NOMO-1 (cell line): Measurements from ENCODE around the gene PRPF38B.
A peak's percentile ranks its signal among the peaks of the same experiment; 100 is the strongest.
"Not testable (repeated sequence)": the region's sequence is repeated elsewhere in the genome, so short reads cannot be mapped to it uniquely, and the experiment has no call there.

Experiments used
- DNase-seq, 2 experiments: peaks; one replicate each; lab custom pipeline; 2025; ENCODE audit not compliant: unreplicated experiment in 2 of 2; lab: John Stamatoyannopoulos, UW

Gene PRPF38B

DNA sequence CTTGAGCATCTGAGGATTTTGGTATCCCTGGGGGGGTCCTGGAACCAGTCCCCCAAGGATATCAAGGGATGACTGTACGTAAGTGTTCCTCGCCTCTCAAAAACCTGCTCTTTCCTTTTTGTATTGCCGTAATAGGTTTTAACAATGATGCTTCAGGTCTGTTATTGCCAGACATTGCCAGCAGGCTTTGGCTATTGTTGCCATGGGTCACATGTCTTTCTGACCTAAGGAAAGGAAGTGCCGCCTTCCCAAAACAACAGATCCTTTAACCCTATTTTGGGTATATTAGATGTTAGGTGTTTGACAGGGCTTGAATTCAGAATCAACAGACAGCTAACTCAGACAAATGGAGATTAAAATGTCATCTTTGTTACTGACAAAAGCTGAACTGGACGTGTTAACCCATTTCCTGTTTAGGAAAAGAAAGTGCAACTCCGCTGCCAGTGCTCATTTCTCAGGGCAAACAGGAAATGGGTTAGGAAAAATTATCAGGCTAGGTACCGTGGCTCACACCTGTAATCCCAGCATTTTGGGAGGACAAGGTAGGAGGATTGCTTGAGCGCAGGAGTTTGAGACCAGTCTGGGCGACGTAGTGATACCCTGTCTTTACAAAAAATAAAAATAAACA, 12.4 kb upstream of the PRPF38B start:
- no peak for DNase-seq

DNA sequence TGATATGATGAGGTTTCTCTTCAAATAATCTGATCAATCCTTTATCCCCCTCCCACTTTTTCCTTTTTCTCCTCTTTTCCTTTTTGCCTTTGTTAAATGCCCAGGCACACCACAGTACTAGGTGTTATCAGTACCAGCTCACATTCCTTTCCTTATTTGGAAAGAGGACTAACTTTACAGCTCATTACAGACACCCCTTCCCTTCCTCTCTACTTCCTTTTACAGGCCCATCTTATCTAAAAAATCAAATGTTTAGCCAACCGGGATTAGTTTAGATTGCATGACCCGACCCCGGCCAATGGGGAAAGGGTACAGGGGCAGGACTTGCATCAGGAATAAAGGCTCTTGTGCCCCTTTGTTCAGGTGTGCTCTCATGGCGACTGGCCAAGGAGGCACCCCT, 10.4 kb upstream of the PRPF38B start:
- not testable (repeated sequence) for DNase-seq

DNA sequence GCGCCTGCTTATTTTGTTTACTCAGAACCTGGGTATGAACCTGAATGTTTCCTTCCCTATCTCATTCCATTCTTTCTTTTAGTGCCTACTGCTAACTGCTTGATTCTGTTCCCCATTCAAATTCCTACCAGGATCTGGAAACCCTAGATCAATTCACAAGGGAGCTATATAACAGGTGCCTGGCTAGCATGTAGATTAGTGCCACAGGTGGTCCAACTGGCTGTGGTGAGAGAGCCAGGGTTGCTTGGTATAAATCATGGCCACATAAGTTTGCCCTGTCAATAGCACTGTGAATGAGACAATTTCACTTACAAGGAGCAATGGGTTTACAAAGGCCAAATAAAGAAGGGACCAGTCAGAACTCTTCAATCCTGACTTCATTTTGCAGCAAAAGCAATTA, 6.6 kb upstream of the PRPF38B start:
- no peak for DNase-seq

DNA sequence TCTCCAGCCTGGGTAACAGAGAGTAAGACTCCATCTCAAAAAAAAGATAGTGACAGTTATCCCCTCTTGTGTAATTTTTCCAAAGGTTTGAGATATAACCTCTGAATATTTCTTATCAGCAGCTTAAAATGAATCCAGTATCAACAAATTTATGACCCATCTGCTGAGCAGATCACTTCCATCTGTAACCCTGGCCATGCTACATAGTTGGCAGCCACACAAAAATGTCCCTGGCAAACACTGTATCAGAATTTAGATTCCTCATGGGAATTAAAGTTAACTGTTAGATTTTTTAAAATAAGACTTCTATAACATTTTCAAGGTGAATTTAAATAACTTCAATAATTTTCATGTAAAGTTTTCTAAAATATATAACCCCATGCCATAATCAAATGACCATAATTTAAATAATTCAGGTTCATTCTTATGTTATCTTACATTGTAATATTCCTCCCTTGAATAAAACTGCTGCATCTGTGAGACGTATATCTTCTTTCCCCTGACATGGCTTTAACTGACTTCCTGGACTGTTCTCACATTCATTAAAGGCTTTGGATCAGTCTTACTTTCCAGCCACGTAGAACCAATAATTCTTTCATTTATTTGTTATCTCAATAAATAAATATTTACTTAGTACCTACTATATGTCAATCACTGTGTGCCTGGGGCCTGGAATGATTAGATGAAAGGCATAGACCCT, 5.3 kb upstream of the PRPF38B start:
- no peak for DNase-seq

DNA sequence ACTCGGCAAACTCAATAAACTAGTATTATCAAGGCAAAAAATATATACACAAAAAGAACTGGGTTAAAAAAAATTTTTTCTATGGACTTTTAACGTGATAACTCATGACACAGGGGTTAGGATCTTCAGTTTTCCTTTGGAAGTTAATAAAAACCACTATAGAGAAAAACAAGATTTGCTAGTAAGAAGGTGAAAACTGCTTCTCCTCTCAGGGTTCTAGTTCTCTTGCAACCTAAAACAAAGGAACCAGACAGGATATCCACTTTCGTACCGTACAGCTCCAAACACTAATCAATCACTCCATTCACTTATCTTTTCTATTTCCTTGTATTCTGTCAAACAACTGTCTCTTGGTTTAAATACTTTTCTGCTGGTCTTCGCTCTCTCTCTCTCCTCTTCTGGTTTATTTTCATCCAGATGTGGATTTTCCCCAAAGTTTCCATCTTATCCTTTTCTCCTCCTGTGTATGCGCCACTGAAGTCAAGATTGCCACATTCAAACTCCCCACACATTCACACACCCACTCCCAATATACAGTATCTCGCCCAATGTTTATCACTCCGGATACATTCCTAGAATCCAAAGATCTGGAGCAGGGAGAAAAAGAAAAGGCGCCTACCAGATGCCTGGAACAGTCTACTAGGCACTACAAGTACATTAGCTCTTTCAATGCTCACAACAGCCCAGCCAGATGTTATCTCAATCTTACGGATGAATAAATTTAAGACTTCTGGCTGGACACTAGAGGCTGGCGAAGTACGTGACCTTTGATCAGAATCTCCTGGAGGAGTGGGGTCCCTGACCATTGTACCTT, 775 bp upstream of the PRPF38B start:
- DNase-seq = peak in 1 of 2 experiments; percentile 46

DNA sequence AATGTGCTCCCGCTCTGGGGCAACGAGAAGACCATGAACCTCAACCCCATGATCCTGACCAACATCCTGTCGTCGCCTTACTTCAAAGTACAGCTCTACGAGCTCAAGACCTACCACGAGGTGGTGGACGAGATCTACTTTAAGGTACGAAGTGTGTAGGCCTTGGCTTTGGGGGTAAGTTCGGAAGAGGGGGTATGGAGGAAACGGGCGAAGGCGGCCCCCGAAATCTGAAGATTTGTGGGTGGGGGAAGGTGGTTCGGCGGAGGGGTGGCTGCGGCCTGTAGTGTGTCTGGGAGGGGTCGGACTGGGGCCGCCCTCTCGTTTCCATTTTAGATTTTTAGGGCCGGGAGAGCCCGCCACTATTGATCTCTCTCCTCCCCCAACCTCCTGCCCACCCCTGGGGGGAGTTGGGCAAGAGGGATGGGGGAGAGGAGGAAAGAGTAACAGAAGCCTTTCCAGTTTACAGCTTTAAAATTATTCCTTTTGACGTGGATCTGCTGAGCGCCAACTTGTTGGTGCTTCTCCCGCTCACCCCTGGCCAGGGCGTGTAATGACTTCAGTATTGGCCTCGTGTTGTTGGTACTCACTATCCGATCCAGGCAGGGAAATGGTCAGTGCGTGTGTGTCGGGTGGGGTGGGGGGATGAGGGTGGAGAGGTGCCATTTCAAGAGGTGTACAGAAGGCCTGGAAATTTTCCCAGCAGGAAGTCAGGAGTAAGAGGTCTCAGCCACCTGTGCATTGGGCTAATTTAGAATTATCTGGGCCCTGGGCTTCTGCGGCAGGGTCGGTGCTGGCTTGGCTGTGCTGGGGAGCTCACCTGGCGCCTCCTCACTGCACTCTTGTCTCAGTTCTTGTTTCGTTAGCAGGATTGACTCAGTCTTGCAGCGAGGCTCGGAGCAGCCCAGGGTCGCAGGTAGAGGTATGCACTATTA, 880 bp downstream of the PRPF38B start:
- peak; percentile 57 to 69 for DNase-seq

DNA sequence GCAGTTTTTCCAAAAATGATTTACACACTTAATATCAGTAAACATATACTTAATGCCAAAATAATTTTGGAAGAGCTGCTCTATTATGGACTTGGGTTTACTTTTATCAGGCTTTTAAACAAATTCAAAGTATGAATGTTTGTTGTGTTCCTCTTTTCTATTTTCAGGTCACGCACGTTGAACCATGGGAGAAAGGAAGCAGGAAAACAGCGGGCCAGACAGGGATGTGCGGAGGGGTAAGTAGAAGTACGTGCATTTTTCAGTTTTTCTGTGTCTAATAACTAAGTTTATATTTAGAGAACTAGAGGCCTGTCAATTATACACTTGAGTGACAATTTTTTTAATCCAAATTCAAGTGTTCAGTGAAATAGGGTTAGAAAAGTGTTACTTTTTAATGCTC, 3.4 kb downstream of the PRPF38B start:
- DNase-seq = no peak

DNA sequence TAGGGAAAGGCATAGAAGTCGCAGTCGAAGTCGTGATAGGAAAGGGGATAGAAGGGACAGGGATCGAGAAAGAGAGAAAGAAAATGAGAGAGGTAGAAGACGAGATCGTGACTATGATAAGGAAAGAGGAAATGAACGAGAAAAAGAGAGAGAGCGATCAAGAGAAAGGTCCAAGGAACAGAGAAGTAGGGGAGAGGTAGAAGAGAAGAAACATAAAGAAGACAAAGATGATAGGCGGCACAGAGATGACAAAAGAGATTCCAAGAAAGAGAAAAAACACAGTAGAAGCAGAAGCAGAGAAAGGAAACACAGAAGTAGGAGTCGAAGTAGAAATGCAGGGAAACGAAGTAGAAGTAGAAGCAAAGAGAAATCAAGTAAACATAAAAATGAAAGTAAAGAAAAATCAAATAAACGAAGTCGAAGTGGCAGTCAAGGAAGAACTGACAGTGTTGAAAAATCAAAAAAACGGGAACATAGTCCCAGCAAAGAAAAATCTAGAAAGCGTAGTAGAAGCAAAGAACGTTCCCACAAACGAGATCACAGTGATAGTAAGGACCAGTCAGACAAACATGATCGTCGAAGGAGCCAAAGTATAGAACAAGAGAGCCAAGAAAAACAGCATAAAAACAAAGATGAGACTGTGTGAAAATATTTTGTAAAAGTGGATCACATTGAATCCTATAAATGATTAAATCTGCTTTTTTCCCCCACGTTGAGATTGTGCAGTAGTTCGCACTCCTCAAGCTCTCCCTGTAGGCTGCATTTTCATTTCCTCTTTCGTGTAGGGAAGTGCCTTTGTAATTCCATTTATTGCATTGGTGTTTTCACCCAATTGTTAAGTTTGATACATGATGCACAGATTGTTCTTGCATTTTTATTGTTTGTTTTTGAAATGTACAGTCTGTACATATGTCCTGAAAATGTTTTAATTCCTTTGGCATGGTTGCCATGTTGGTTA, 7.5 kb downstream of the PRPF38B start:
- peak in 1 of 2 experiments; percentile 72 for DNase-seq

DNA sequence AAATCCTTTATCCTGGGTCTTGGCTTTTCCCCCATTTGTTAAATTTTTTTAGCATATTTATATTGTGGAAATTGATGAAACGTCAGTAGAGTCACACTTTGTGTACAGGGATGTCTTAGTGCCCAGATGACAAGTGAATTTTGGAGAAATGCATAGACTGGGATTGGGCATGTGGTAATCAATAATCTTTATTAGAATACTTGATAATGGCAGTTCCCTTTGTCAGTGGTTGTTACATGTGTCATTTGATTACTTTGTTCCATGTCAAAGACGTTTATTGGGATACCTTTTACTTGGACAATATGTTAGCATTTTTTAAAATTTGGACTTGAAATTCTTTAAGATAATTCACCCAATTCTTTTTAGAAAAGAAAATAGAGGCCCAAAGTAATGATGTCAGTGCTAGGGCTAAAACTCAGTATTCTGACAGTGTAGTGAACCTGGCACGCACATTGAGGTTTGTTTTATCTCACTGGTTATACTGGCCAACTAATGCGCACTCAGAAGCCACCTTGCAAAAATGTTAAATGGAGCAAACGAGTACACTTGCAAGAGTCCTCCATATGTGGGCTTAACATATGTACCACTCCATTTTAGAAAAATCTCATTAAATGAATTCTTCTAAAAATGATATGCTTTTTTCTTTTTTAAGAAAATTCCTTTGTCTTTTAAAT, 9.2 kb downstream of the PRPF38B start:
- DNase-seq = no peak

DNA sequence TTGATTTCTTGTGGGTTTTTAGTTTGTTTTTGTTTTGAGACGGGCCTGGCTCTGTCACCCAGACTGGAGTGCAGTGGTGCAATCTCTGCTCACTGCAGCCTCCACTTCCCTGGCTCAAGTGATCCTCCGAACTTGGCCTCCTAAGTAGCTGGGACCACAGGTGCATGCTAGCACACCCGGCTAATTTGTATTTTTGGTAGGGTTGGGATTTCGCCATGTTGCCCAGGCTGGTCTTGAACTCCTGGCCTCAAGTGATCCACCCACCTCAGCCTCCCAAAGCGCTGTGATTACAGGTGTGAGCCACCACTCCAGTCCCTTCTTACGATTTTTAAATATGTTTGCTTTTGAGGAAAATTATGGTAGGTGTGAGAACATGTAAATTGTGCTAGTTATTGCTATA, 10.0 kb downstream of the PRPF38B start:
- not testable (repeated sequence) for DNase-seq

DNA sequence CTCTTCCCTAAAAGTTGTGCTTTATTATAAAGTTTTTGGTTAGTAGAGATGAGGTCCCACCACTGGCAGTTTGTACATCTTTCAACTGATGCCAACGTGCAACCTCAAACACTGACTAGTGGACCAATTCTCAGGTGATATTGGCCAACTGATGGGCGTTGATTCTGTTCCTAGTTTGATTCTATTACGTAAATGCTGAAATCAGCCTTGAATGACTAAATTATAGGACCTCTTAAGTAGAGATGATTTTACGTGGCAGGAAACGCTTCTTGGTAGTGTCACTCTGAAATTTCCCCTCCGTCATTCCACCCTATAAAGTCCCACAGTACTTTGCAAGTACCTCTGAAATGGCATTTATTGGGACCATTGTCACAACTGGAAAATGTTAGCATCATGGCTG, 11.8 kb downstream of the PRPF38B start:
- DNase-seq = peak in 1 of 2 experiments; percentile 59

DNA sequence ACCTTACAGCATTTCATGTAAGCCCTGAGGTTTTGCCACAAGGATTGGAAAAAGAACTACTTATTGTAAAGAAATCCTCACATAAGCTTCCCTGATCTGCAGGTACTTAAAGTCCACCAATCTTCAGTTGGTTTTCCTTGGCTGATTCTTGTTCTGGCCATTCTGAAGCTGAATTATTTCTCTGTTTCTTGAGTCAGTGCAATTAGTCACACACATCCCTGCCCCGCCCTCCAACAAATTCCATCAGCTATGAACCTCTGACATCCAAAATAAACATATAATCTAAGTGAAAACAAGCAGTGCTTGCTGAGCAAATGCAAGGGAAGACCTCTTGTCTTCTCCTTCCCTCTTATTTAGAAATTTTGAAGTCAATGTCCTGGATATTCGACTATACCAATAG, 12.4 kb downstream of the PRPF38B start:
- no peak for DNase-seq

DNA sequence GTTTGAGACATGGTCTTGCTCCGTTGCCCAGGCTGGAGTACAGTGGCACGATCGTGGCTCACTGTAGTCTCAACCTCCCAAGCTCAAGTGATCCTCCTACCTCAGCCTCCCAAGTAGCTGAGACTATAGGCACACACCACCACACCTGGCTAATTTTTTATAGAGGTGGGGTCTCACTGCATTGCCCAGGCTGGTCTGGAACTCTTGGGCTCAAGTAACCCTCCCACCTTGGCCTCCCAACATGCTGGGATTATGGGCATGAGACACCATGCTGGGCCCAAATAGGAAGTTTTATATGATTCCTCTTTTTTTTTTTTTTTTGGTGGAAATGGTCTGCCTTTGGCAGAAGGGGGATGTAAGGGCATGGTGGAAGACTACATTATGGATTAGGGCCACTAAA, 14.5 kb downstream of the PRPF38B start:
- DNase-seq = no peak

DNA sequence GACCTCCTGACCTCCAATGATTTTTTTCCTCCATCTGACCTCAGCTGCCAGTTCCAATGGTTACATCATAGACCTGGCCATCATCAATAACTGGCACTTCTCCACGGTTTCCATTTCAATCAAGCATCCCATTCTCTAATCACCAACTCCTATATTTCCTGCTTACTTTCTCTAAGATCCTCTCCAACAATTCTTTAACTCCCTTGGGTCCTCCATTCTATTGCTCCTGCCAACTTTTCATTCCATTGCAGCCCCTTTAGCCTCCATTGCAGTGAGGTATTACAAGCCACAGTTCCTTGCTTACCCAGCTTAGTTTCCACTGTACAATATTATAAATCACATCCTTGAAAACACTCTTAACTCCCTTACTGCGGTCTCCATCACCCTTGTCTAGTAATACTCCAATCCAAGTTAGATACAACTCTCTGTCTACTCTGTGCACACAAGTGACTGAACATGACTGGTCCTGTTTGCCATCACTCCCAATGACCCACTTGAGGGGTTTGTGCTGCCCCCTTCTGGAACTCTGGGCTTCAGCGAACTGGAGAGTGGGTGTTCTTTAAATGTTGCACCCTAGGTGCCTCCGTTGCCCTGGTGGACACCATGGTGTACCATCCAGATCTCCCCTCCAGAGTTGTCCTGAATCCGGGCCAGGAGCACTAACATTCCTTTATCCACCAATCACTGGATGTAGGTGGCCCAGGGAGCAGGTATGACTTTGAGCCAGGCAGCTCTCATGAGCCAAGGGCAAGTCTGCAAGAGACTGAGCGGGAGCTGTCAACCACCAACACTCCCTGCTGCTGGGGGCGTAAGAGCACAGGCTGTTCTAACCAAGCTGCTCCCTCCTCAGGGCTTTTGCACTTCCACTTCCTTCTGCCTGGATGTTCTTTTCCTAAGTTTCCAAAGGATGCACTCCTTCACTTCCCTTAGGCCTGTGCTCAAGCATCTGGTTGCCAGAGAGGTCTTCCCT, 16.9 kb downstream of the PRPF38B start:
- DNase-seq = peak in 1 of 2 experiments; percentile 19

DNA sequence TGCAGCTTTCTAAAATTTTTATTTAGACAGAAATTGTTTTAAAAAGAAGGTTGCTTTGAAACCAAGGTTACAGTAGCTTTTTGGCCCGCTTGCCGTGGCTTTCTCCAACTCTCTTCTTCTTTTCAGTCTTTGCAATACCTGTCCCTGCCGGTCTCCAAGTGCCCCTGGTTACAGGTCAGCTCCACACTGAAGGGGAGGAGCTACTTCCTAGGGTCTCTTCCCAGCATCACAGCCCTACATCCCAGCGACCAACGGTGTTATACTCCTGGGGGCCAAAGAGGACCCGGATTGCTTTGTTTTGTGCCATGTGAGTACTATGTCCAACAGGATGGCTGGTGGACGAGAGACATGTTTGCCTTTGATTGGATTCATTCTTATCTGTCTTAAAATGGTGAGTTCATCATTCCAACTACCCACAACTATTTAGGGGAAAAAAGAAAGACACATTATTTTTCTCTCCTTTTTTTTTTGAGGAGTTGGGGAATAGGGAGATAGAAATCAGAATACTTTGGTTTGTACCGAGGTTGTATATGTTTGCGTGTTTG, 20.6 kb downstream of the PRPF38B start, which contains the start of gene FNDC7:
Gene FNDC7 (plus strand): TSS at position 303 of the 545 bp plus-strand sequence. CDS start 26 bp downstream, at position 329.
- DNase-seq = no peak

DNA sequence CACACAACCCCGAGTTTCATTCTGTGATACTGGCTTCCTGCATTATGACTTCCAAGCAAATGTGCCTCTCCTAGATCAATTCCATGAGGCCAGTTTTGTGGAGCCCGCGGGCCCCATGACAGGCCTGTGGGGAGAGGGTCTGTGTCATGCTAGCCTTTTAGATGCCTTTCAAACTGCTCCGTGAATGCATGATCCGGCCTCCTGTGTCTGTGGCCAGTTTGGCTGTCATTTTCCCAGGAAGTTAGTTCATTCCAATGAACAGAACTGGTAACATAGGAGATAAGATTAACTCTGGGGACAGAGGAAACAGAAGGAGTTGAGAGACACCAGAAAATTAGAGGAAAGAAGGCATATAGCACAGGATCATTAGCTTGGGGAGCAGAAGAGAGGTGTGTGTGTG, 23.8 kb downstream of the PRPF38B start:
- DNase-seq = no peak

DNA sequence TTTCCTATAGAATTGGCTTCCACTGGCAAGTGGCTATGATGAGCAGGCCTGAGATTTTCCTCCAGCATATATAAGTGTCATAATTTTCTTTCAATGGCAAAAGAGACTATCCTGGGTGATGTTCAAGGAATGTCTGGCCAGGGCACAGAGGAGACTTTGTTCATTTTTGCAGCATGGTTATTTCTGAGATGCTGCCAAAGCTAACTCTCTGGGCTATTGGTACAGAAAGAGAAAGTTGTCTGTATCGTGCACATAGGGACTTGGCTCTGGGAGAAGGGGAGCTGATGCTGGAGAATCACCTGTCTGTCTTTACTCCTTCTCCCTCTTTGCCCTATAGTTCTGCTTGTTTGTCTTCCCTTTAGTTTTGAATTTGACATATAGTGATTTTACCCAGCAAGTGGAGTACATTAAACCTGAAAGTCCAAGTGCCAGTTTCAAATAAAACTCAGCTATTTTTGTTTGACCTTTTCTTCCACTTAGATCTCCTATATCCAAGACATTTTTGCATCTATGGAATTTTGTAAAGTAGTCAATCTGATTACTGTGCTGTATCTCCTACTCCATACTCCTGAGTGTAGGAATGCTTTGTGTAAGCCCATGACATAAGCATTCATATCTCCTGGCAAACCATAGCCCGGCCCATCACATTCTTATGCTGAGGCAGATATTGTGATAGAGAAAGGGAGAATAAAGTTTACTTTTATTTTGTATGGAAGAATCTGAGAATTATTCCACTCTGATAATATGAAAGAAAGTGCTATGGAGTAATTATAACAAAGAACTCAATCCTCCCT, 24.5 kb downstream of the PRPF38B start:
- DNase-seq = no peak
